Mesendoderm (in vitro differentiated cells): Measurements from ENCODE around the gene MARCHF9.
"Not testable (repeated sequence)": the region's sequence is repeated elsewhere in the genome, so short reads cannot be mapped to it uniquely, and the experiment has no call there.

Experiments
- DNase-seq: peaks from one replicate; pipeline ENCODE4 v3.0.0; 2013
- H2AK5ac ChIP-seq: 2 replicates; pipeline ENCODE4 v1.6.1; 2013; ENCODE audit warnings: low read length, inconsistent platforms
- H2BK120ac ChIP-seq: 2 replicates; pipeline ENCODE4 v1.6.1; 2013; ENCODE audit warnings: low read depth, mild to moderate bottlenecking, low read length, moderate library complexity, mixed read lengths
- H2BK15ac ChIP-seq: replicated peaks from 2 replicates; pipeline ENCODE4 v1.6.1; 2013; ENCODE audit warnings: low read depth, mild to moderate bottlenecking, moderate library complexity
- H2BK5ac ChIP-seq: 2 replicates; pipeline ENCODE4 v1.6.1; 2013; ENCODE audit warnings: low read length, inconsistent platforms
- H3K18ac ChIP-seq: 2 replicates; pipeline ENCODE4 v1.6.1; 2013; ENCODE audit warnings: mild to moderate bottlenecking, low read length, mixed read lengths
- H3K23ac ChIP-seq: one replicate; pipeline ENCODE4 v1.6.1; 2013; ENCODE audit warnings: low read length
- H3K27ac ChIP-seq: 2 replicates; pipeline ENCODE4 v1.5.1; 2013; ENCODE audit warnings: low read depth, mild to moderate bottlenecking, inconsistent platforms, low read length, moderate library complexity
- H3K27me3 ChIP-seq: 2 replicates; pipeline ENCODE4 v1.6.1; 2013; ENCODE audit warnings: low read length, control low read depth, mild to moderate bottlenecking, inconsistent platforms; ENCODE audit not compliant: insufficient read depth, poor library complexity
- H3K36me3 ChIP-seq: 2 replicates; pipeline ENCODE4 v1.6.1; 2013; ENCODE audit warnings: low read length, inconsistent platforms; ENCODE audit not compliant: control insufficient read depth, insufficient read depth
- H3K4ac ChIP-seq: one replicate; pipeline ENCODE4 v1.6.1; 2013; ENCODE audit warnings: low read depth, mild to moderate bottlenecking, low read length, moderate library complexity
- H3K4me1 ChIP-seq: 2 replicates; pipeline ENCODE4 v1.6.1; 2013; ENCODE audit warnings: low read depth, low read length, inconsistent platforms; ENCODE audit not compliant: control insufficient read depth
- H3K4me2 ChIP-seq: 2 replicates; pipeline ENCODE4 v1.6.1; 2013; ENCODE audit warnings: low read length
- H3K4me3 ChIP-seq: 2 replicates; pipeline ENCODE4 v1.5.1; 2013; ENCODE audit warnings: mild to moderate bottlenecking, low read length
- H3K56ac ChIP-seq: one replicate; pipeline ENCODE4 v1.6.1; 2013; ENCODE audit warnings: low read length
- H3K79me1 ChIP-seq: 2 replicates; pipeline ENCODE4 v1.6.1; 2013; ENCODE audit warnings: low read length, inconsistent platforms
- H3K79me2 ChIP-seq: 2 replicates; pipeline ENCODE4 v1.6.1; 2013; ENCODE audit warnings: mild to moderate bottlenecking, low read length; ENCODE audit not compliant: control insufficient read depth, insufficient read depth
- H3K9ac ChIP-seq: 2 replicates; pipeline ENCODE4 v1.6.1; 2013; ENCODE audit warnings: low read length, inconsistent platforms
- H4K5ac ChIP-seq: one replicate; pipeline ENCODE4 v1.6.1; 2013; ENCODE audit warnings: low read length
- H4K8ac ChIP-seq: one replicate; pipeline ENCODE4 v1.6.1; 2013; ENCODE audit warnings: low read depth, mild to moderate bottlenecking, control low read depth, low read length, moderate library complexity
- WGBS: extraction: QIAGEN DNeasy Blood & Tissue Kit; methylation state at CpG from one replicate; pipeline ENCODE4 v1.1.7; 2013; ENCODE audit warnings: low lambda C conversion rate, missing lambda C conversion rate; ENCODE audit not compliant: insufficient coverage; ENCODE audit errors: extremely low coverage; 5-methylcytosine and 5-hydroxymethylcytosine counted together

MARCHF9 gene

GRCh38 chr12:57715036-57715748, 39.7 kb upstream of the MARCHF9 start:
- H2BK5ac ChIP-seq, DNase-seq: not testable (repeated sequence)
- no CpG with 5 or more reads among the region's 6 CpGs for WGBS

GRCh38 chr12:57715786-57716185, 39.1 kb upstream of the MARCHF9 start:
- WGBS: no CpG with 5 or more reads among the region's 12 CpGs
- no peaks in the 10 kb centered on the region for H3K79me2 ChIP-seq
- H3K4me1 ChIP-seq: no peaks in the 10 kb centered on the region
- no peak overlapping the region for H4K8ac ChIP-seq
- H3K18ac ChIP-seq: no peak overlapping the region
- no peak overlapping the region for H3K27ac ChIP-seq
- H3K27me3 ChIP-seq: no peaks in the 10 kb centered on the region
- no peaks in the 10 kb centered on the region for H3K79me1 ChIP-seq
- H3K4me2 ChIP-seq: no peak overlapping the region
- DNase-seq: no peak
- peaks cover 6% of the 10 kb centered on the region for H3K36me3 ChIP-seq
- H3K9ac ChIP-seq: no peak overlapping the region
- no peak overlapping the region for H3K56ac ChIP-seq
- no peak overlapping the region for H4K5ac ChIP-seq
- H2BK120ac ChIP-seq: no peak overlapping the region
- H2AK5ac ChIP-seq: no peak overlapping the region
- H2BK5ac ChIP-seq: no peak overlapping the region
- H3K4me3 ChIP-seq: no peak overlapping the region
- no peak overlapping the region for H3K4ac ChIP-seq
- H2BK15ac ChIP-seq: no peak overlapping the region
- no peak overlapping the region for H3K23ac ChIP-seq

More at GRCh38 chr12:57715036-57715748, 39.7 kb upstream of the MARCHF9 start:
- H2AK5ac ChIP-seq, H2BK15ac ChIP-seq, H3K27me3 ChIP-seq, H3K79me1 ChIP-seq, H4K5ac ChIP-seq, H3K27ac ChIP-seq, H3K4me1 ChIP-seq, H3K79me2 ChIP-seq, H3K56ac ChIP-seq, H4K8ac ChIP-seq, H3K23ac ChIP-seq, H2BK120ac ChIP-seq, H3K9ac ChIP-seq, H3K4ac ChIP-seq, H3K18ac ChIP-seq, H3K4me2 ChIP-seq, H3K36me3 ChIP-seq, H3K4me3 ChIP-seq: not testable (repeated sequence)

GRCh38 chr12:57716305-57716704, 38.6 kb upstream of the MARCHF9 start:
- Histone ChIP-seq H3K79me2 (no peaks in the 10 kb centered on the region), H3K36me3 (peaks cover 6% of the 10 kb centered on the region), H4K8ac (no peak overlapping the region), H3K4ac (no peak overlapping the region), H3K9ac (no peak overlapping the region), H2BK5ac (no peak overlapping the region), H3K4me1 (no peaks in the 10 kb centered on the region), H3K18ac (no peak overlapping the region), H3K27me3 (no peaks in the 10 kb centered on the region), H3K56ac (no peak overlapping the region), H3K23ac (no peak overlapping the region), H3K27ac (no peak overlapping the region), H2BK120ac (no peak overlapping the region), H3K4me2 (no peak overlapping the region), H4K5ac (no peak overlapping the region), H2BK15ac (no peak overlapping the region), H3K4me3 (no peak overlapping the region), H2AK5ac (no peak overlapping the region), H3K79me1 (no peaks in the 10 kb centered on the region)
- WGBS: no CpG with 5 or more reads among the region's 4 CpGs
- no peak for DNase-seq

- Histone ChIP-seq H3K79me2 (no peaks in the 10 kb centered on the region), H3K4me3 (no peak overlapping the region), H3K9ac (no peak overlapping the region), H3K56ac (no peak overlapping the region), H3K27ac (no peak overlapping the region), H2AK5ac (no peak overlapping the region), H3K4ac (no peak overlapping the region), H2BK5ac (no peak overlapping the region), H3K79me1 (no peaks in the 10 kb centered on the region), H2BK15ac (no peak overlapping the region), H3K4me1 (no peaks in the 10 kb centered on the region), H3K4me2 (no peak overlapping the region), H3K27me3 (no peaks in the 10 kb centered on the region), H2BK120ac (no peak overlapping the region), H4K8ac (no peak overlapping the region), H4K5ac (no peak overlapping the region), H3K23ac (no peak overlapping the region), H3K18ac (no peak overlapping the region), H3K36me3 (peaks cover 6% of the 10 kb centered on the region)
- DNase-seq: no peak
- no CpG with 5 or more reads among the region's 5 CpGs for WGBS
Observed at GRCh38 chr12:57717131-57717530, 37.8 kb upstream of the MARCHF9 start.

- Histone ChIP-seq H2BK5ac (no peak overlapping the region), H2BK120ac (no peak overlapping the region), H3K27ac (no peak overlapping the region), H3K4me3 (no peak overlapping the region), H3K79me2 (no peaks in the 10 kb centered on the region), H3K4ac (no peak overlapping the region), H3K9ac (no peak overlapping the region), H3K79me1 (no peaks in the 10 kb centered on the region), H3K4me2 (no peak overlapping the region), H3K36me3 (peaks cover 6% of the 10 kb centered on the region), H3K4me1 (no peaks in the 10 kb centered on the region), H3K56ac (no peak overlapping the region), H3K27me3 (no peaks in the 10 kb centered on the region), H3K18ac (no peak overlapping the region), H3K23ac (no peak overlapping the region), H4K5ac (no peak overlapping the region), H2BK15ac (no peak overlapping the region), H2AK5ac (no peak overlapping the region), H4K8ac (no peak overlapping the region)
- no peak for DNase-seq
- 100% methylated on average over 2 of the region's 22 CpGs for WGBS
Observed at GRCh38 chr12:57717846-57718640, 36.9 kb upstream of the MARCHF9 start.
